ENCODE results near the gene RHBDF2.

DNA sequence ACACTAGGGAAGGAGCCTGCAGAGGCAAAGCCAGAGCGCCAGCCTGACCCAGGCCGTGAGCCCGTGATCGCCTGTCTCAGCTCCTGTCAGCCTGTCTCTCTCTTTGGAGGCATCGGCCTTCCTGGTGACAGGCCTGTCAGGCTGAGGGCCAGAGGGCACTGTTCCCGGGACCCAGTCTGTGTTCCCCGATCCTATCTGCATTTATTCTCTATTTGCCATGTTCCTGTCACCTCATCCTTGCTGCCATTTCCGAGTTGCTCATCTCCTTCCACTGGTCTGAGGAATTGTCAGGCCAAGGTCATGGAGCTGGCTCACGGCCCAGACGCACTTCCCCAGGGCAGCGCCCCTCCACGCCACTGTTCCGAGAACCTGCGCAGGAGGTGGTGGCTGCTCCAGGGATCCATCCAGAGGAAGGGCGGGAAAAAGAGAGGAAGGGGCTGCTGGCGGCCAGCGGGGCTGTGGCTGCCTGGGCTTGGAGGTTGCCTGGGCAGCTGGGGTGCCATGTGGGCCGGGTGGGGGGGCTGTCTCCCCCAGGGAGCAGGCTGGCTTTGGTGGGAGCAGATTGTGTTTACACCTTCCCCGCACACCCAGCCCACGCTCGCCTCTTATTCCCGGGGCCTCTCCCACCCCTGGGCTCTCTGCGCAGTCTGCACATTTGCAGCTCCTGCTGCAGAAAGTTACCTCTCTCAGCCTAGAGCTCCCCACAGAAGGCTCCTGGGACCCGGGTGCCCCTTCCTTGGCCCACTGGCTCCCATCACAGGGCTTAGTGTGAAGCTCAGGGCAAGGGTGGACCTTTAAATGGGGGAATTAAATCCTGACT lies 43.5 kb upstream of the RHBDF2 start:
- TF ChIP-seq FOXM1 (IDR thresholded peaks at IDR 0.05; ENCODE audit: borderline replicate concordance), result no peak
- TF ChIP-seq, protein P1, sequence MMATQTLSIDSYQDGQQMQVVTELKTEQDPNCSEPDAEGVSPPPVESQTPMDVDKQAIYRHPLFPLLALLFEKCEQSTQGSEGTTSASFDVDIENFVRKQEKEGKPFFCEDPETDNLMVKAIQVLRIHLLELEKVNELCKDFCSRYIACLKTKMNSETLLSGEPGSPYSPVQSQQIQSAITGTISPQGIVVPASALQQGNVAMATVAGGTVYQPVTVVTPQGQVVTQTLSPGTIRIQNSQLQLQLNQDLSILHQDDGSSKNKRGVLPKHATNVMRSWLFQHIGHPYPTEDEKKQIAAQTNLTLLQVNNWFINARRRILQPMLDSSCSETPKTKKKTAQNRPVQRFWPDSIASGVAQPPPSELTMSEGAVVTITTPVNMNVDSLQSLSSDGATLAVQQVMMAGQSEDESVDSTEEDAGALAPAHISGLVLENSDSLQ (IDR thresholded peaks at IDR 0.05), result no peak
- no peak for TF ChIP-seq ELF4 (IDR thresholded peaks at IDR 0.05)
- TF ChIP-seq LEF1 (IDR thresholded peaks at IDR 0.05; ENCODE audit: borderline replicate concordance), result no peak
- TF ChIP-seq SP1 (IDR thresholded peaks at IDR 0.05), result no peak
- TF ChIP-seq FOXK2 (IDR thresholded peaks at IDR 0.05), result no peak
- TF ChIP-seq SUZ12 (IDR thresholded peaks at IDR 0.05), result no peak
- no peak for TF ChIP-seq BHLHE40 (IDR thresholded peaks at IDR 0.05; ENCODE audit: borderline replicate concordance)
